ENCODE measurements around the gene ING5.
"Not testable (repeated sequence)": the region's sequence is repeated elsewhere in the genome, so short reads cannot be mapped to it uniquely, and the experiment has no call there.

The ING5 gene

DNA sequence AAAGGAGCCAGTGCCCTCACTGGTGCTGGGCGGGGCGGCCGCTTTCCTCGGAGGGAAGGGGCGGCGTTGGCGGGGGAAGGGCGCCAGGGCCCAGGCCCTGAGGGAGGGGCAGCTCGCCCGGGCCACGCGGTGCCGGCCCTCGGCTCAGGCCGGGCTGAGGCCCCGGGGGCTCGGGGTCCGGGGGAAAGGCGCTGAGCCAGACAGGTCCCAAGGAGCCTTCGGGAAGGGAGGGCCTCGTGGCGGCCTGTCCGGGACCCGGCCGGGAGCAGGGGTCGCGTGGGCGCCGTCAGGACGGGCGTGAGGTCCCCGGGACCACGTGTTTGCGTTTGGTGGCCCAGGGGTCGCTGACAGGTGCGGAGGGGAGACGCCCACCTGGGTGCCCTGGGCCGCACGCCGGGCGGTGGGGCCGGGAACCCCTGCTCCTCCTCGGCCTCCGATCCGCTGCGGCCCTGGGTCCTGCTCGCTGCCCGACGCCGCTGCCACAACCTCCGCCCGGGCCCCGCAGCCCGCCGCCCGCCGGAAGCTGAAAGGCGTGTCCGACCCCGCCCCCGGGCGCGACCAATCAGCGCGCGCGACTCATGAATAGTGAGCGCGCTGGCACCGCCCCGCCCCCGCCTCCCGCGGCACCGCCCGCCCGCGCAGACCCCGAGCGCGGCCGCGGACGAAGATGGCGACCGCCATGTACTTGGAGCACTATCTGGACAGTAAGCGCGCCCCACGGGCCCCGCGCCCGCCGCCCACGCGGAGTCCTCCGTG, at the start of gene ING5:
Gene ING5, plus strand, starts transcription at position 641 of the 756 bp plus-strand sequence. Its CDS starts 27 bp downstream, at position 668.
- DNase-seq = peak; percentile 79

DNA sequence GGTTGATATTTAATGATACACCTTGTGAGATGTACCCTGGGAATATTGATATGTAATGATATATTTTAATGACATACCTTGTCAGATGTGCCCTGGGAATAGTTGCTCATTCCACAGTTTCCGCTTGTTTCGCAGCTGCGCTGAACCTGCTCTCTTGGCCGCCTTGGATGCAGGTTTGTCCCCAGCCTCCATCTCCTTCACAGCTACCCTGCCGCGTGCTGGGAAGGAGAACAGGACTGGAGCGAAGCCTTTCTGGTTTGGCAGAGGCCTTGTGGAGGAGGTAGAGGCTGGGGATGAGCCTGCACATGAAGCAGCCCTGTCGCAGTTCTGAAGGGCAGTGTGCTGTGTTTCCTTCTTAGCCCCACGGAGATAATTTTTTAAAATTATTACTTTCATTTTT, 49.7 kb upstream of the ING5 start:
- DNase-seq = no peak

DNA sequence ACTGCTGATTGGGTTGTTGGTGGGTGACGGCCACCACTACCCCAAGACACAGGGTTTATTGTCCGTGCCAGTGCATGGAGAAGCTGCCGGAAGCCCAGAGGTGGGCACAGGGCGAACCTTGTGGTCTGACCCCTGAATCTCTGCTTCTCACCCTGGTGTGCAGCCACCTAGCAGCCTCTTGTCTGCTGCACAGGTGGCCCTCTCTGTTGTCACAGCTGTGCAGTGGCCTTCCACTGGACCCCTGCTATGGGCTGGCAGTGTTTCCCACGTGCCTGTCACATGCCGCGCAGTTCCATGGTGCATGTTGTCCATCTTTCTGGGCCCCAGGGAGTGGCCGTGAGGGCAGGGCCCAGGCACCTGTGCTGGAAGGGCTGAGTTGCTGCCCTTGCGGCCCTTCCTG, 49.1 kb upstream of the ING5 start:
- no peak for DNase-seq

DNA sequence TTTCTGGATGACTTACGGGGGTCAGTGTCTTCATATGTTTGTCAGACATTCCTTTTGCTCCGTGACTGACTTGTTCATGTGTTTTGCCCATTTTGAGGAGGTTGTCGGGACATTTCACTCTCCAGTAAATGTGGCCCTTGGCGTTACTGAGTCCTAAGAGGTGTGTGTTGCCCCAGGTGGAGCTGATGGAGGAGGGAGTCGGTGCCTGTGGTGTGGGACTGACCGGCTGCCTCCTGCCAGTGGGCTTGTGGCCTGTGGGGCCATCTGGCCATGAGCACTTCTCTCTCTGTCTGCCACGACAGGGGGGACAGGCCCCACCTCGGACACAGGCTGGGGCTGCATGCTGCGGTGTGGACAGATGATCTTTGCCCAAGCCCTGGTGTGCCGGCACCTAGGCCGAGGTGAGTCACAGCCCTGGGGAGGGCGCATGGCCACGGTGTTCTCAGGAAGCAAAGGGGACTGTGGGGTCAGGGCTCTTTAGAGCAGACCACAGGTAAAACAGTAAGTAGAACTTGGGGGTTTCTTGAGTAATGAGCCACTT, 48.6 kb upstream of the ING5 start:
- no peak for DNase-seq

DNA sequence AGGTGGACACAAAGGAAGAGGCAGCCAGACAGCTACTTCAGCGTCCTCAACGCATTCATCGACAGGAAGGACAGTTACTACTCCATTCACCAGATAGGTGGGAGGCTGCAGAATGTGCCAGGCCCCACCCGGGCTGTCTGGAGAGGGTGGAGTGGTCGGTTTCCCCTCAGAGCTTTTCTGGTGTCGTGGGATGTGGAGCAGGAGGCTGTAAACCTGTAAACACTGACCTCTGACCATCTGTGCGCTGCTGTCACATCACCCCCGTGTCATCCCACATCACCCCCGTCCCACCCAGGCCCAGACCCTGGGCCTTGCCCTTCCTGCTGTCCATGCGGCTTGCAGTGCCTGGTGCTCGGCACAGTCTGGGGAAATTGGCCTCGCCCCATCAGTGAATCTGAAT, 47.3 kb upstream of the ING5 start:
- no peak for DNase-seq

DNA sequence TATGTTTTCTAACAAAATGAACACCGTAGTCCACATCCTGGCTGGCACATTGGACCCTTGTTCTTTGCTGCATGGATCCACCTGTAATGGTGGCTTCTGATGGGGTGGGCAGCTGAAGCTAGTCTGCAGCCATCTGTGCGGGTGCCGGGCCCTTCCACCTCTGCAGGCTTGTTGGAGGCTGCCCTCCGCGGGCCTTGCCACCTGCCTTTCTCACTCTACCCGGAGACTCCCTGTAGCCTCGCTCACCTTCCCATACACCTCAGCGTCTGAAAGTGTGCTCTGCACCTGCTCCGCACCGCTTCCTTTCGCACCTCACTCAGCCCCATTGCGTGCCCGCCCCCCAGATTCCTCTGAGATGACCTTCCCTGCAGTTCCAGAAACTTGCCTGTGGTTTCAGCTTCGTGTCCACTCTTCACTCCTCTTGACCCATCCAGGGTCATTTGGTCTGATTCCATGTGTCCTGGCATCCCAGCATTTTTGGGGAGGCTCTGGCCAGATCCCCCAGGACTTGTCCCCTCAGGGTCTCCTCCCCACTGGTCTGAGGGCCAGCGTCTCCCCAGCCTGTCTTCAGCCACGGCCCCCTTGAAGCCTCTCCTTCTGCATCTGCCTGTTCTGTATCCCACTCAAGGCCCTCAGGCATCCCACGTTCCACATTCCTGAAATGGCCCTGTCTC, 46.2 kb upstream of the ING5 start:
- DNase-seq = no peak

DNA sequence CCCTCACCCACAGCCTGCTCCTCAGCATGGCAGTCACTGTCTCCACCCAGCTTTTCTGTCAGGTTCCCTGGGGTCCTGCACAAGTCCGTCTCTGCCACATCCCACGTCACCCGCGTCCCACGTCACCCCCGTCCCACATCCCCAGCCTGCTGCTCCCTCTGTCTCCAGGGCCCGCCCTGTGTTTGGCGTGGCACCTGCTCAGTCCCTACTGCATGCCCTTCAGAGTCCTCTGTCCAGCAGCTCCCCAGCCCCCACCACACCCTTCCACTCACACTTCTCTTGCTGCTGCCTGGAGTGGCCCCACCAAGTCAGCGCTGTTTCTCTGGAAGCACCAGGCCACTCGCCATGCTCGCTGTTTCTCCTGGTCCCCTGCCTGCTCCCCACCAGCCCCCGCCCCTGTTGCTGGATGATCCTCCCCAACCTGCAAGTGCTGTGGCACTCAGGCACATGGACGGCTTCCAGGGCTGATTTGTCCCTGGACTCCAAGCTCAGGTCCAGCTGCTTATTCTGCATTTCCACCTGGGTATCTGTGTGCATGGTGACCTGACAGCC, 45.6 kb upstream of the ING5 start:
- no peak for DNase-seq

DNA sequence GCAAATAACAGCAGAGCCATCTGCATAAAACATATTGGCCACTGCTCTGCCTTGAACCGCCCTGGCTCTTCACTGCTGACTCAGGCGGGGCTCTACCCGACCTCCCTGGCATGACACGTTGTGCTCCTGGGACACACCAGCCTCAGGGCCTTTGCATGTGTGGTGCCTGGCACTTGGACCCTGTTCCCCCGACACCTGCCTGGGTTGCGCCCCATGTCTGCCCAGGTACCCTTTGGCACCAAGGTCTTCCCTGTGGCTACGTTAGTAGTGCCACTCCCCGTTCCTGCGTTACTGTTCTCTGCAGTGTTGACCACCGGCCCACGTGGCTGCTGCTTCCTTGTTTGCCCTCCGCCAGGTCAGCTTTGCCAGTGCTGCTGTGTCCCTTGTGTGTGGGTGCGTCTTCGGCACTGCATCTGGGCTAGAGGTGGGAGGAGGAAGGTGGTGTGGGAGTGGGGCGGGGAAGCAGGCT, 44.0 kb upstream of the ING5 start:
- no peak for DNase-seq

DNA sequence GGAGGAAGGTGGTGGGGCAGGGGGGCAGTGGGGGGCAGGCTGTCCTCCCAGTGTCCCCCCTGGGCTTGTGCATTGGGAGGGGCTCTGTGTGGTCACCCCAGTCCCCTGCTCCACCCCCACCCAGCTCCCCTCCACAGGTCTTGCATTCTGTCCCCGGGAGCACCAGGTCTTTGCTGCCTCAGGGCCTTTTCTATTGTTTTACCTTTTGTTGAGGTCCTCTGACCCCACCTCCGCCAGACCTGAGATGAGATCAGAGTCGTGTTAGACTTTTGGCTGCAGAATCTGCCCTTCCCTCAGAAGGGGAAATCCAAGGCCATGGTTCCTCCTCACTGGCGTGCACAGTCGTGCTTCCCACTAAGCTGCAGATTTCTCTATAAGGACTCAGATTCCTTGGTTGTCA, 43.5 kb upstream of the ING5 start:
- no peak for DNase-seq

DNA sequence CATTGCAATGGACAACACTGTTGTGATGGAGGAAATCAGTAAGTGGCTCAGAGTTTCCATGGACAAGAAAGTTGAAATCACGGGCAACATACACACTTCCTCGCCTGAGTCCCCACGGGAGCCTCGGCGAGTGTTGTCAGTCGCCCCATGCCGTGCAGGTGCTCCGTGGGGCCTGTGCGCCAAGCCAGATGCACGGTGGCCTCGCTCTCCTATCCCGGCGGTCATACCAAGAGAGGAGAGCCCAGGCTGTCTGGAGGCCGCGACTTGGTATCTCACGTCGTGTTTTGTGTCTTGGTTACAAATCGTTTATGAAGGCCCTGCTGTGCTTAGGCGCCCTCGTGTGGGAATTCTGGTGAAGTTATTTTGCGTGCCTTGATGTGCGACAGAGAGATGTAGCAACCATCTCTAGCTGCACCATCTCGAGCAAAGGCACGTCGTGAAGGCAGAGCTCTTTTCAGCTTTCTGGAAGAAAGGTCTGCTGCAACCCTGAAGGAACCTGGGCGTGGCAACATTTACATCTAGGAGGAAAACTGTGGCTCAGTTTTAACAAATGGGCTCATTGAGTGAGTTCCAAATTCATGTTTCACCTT, 42.6 kb upstream of the ING5 start:
- DNase-seq = no peak

DNA sequence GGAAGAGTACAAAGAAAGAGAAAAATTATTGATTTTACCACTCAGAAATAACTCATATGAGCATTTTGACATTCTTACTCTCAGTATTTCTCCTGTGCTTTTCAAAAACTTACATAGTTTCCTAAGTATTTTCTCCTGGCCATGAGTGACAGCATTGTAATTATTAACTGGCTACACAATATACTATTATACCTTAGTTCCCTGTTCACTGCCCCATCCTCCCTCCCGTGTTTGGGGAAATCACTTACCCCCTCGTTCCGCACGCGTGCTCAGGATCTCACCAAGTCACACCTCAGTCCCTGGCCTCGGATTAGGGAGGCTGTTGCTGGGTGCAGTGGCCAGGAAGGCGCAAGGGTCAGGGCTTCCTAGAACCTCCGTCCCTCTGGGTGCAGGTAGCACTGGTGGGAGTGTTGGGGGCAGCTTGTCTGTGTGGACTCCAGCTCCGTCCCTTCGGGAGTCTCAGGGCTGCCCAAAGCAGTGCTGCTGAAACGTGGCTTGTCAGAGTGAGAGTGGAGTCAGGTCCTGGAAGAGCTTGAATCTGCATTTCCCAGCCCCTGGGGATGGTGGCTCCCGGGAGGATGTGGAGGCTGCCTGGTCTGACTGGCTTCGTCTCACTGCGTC, 41.1 kb upstream of the ING5 start:
- no peak for DNase-seq

DNA sequence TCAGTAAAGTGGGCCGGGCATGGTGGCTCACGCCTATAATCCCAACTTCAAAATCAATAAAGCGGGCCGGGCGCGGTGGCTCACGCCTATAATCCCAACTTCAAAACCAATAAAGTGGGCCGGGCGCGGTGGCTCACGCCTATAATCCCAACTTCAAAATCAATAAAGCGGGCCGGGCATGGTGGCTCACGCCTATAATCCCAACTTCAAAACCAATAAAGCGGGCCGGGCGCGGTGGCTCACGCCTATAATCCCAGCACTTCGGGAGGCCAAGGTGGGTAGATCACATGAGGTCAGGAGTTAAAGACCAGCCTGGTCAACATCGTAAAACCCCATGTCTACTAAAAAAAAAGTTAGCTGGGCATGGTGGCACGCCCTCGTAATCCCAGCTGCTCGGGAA, 39.1 kb upstream of the ING5 start:
- DNase-seq = not testable (repeated sequence)

DNA sequence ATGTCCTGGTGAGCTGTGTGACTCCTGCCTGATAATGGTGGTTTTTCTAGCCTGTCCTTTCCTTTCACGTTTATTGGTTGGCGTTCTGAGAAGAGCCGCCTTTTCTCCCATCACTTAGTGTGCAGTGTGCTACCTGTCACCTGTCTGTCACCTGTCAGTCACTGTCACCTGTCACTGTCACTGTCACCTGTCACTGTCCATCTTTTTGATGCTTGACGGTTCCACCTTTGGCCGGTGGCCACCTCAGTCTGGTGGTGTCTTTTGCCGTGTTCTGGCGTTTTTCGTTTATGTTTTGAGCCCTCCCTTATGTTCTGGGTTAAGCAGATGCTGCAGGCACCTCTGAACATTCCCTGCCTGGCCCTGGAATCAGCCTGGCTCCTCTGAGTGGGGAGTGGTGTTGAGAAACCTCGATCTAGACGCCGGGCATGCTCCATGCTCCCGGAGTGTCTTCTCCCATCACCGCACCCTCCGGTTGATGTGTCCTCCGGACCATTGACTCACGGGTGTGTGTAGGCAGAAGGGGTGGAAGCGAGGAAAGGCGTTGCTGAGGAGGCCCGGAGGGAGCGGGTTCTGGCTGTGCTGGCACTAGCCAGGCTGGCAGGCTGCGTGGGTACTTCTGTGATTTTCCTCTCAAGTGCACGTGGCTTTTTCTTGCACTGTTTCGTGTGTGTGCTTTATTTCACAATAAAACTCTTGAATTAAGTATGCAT, 36.0 kb upstream of the ING5 start:
- DNase-seq = no peak

DNA sequence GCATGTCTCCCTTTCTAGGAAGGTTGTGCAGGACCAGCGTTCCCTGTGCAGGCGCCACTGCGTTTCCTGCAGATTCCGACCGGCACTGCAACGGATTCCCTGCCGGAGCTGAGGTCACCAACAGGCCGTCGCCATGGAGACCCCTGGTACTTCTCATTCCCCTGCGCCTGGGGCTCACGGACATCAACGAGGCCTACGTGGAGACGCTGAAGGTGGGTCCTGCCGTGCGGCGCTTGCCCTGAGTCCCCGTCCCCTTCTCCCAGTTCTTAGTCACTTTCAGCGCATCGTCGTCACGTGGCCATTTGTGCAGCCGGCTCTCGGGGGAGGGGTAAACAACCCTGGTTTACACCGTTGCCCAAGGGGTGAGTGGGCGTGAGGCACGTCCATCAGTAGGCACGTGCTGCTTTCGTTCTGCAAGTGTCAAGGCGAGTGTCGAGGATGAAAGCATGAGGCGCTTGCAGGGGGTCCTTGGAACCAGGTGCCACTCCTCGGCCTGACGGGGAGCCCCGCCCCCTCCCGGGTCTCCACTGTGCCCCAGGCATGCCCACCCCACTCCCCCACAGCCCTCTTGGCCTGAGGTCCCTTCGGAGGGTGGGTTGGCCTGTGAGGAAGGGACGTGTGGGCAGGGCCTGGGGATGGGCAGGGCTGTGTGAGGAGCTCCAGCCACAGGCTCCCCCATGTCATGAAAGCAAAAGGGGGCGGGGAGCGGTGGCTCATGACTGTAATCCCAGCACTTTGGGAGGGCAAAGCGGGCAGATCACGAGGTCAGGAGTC, 35.0 kb upstream of the ING5 start:
- DNase-seq = no peak

DNA sequence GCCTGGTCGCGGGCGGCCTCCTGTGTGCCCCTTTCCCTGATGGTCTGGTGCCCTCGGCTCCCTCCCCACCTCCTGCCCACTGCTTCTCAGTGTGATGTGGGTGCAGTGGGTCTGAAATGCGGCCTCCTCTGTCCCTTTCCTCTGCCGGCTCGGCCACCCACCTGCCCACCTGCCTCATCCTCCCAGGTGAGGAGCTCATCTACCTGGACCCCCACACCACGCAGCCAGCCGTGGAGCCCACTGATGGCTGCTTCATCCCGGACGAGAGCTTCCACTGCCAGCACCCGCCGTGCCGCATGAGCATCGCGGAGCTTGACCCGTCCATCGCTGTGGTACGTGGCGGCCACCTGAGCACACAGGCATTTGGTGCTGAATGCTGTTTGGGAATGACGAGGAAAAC, 33.5 kb upstream of the ING5 start:
- no peak for DNase-seq

DNA sequence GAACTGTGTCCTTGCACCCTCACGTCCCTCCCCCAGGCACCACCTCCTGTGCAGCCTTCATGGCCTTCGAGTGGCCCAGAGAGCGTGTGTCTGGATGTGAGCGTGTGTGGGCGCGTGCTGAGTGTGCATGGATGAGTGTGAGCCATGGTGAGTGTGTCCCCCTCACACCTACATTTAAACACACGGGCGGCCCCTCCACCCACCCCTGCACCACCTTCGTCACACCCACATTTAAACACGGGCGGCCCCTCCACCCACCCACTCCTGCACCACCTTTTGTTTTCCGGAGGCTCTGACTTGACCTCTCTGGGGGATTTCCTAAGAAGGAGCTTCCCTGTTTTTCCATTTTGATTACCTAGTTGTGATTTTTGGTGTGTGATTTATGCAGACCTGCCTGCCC, 33.0 kb upstream of the ING5 start:
- no peak for DNase-seq

DNA sequence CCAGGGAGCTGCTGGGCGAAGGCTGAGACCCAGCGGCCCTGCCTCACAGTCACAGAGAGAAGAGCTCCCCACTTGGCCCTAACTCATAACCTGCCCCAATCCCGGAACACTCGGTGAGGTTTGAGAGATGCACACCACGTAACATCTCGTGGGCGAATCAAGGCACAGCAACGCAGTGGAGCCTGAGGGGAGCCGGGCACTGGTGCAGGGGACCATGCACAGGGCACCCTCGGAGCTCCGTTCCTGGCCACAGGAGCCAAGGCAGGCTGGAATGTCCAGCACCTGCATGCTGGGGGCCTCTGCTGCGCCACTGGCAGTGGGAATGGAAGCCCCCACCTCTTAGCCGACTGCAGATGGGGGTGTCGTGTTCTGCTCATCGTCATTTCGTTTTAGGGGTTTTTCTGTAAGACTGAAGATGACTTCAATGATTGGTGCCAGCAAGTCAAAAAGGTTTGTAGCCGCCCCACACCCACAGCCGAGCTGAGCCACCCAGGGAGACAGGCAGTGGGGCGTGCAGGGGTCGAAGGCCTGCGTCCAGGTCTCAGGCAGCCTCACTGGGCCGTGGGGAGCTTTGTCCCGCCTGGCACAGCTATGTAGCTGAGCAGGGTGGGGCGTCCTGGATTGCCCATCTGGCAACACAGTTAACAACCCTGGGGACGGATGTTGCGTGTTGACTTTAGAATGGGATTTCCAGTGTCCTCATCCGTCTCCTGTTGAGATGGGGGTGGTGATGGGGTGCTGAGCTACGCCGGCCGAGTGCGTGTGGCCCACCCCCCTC, 31.3 kb upstream of the ING5 start:
- no peak for DNase-seq

DNA sequence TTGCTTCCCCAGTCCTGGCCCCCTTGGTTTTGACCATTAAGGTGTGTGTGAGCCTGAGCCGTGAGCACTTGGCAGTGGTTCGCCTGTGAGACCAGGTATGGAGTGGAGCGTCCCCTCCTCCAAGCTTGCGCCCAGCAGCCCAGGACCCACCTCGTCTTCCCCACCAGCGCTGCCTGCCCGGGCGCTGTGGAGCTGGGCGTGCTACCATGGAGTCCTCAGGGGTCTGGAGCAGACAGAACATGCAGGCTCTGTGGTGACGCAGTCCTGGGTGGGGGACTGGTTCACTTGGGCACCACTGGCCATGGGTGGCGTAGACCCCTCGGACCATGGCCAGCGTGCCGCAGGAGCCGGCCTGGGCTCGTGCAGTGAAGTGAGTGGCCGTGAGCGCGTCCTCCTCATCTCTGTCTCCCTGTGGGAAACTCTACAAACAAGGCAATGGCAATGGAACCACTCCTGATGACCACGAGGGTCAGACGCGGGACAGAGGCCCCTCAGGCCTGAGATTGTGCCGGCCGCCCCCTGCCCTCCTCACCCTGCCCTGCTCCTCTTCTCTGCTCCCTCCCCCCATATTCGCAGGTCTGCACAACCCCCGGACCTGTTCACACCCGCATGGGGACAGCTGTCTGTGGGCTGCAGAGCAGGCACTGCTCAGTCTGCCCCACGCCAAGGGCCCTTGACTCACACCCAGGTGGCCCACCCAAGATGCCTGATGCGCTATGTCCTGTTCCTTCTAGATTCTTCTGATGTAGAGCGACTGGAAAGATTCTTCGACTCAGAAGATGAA, 30.2 kb upstream of the ING5 start:
- no peak for DNase-seq

DNA sequence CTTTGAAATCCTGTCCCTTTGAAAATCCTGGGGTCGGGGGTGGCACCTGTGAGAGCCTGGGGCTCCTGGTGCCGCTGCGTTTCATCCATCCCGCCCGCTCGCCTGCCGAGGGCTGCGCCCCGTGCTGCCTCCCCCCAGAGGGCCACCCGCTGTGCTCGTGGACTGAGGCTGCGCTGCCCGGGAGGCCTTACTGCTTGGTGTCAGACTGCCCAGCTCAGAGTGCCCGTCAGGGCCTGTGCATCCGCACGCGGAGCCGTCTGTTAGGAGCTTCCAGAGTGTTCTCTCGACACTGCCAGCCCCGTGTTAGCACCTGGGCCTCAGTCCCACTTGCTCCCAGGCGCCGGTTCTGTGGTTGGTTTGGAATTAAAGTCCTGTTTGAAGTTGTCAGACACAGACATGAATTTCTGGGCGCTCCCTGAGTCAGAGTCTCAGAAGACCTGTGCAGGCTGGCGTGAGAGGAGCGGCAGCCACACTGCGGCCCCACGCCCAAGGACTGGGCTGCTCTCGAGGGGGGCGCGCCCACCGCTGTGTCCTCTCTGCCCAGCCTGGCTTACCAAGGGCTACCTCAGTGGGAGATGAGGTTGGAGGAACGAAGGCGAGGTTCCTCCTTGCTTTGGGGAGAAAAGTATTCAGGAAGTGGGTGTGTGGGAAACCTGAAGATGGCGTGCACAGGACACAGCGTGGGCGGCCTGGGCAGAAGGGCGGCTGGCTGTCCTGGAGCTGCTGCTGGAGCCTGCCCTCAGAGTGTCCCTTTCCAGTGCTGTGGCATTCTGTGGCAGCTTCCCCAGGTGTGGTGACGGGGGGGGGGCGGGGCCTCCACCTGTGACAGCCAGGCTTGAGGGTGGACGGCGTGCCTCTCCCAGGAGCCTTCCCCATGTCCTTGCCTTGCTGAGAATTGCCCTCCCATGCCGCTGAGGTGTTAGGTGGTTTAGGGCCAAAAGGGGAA, 29.3 kb upstream of the ING5 start:
- no peak for DNase-seq

All from amniotic stem cell (primary cell).